Measurements from ENCODE around the gene NRL.

NRL gene

GRCh38 chr14:24068711-24069410, 45.9 kb downstream of the NRL start:
- in situ Hi-C loops (cut with MboI; ENCODE audit: low sequenced_read_pairs) = no loop called here

- in situ Hi-C loops (cut with MboI; ENCODE audit: low sequenced_read_pairs) = no loop called here
These were observed 47.3 kb downstream of the NRL start for GRCh38 chr14:24067133-24068082.

GRCh38 chr14:24066496-24067132, 48.1 kb downstream of the NRL start:
- in situ Hi-C loops (cut with MboI; ENCODE audit: low sequenced_read_pairs) = no loop called here

- in situ Hi-C loops (cut with MboI; ENCODE audit: low sequenced_read_pairs) = no loop called here
These were observed 49.3 kb downstream of the NRL start for GRCh38 chr14:24065408-24065807.

- in situ Hi-C loops (cut with MboI; ENCODE audit: low sequenced_read_pairs) = no loop called here
These were observed 49.9 kb downstream of the NRL start for GRCh38 chr14:24064856-24065255.

- in situ Hi-C loops (cut with MboI; ENCODE audit: low sequenced_read_pairs) = no loop called here
These were observed 50.5 kb downstream of the NRL start for GRCh38 chr14:24064091-24064795.

GRCh38 chr14:24063263-24063836, 51.4 kb downstream of the NRL start:
- in situ Hi-C loops (cut with MboI; ENCODE audit: low sequenced_read_pairs) = no loop called here

GRCh38 chr14:24062216-24062980, 52.4 kb downstream of the NRL start:
- in situ Hi-C loops (cut with MboI; ENCODE audit: low sequenced_read_pairs) = no loop called here

- in situ Hi-C loops (cut with MboI; ENCODE audit: low sequenced_read_pairs) = no loop called here
These were observed 53.5 kb downstream of the NRL start for GRCh38 chr14:24060984-24061913.

GRCh38 chr14:24060443-24060842, 54.3 kb downstream of the NRL start:
- in situ Hi-C loops (cut with MboI; ENCODE audit: low sequenced_read_pairs) = no loop called here

- in situ Hi-C loops (cut with MboI; ENCODE audit: low sequenced_read_pairs) = no loop called here
These were observed 54.8 kb downstream of the NRL start for GRCh38 chr14:24059841-24060388.

GRCh38 chr14:24058951-24059475, 55.7 kb downstream of the NRL start:
- in situ Hi-C loops (cut with MboI; ENCODE audit: low sequenced_read_pairs) = no loop called here

GRCh38 chr14:24058260-24058950, 56.3 kb downstream of the NRL start:
- in situ Hi-C loops (cut with MboI; ENCODE audit: low sequenced_read_pairs) = no loop called here

GRCh38 chr14:24057867-24058259, 56.9 kb downstream of the NRL start:
- in situ Hi-C loops (cut with MboI; ENCODE audit: low sequenced_read_pairs) = no loop called here

GRCh38 chr14:24057271-24057670, 57.5 kb downstream of the NRL start:
- in situ Hi-C loops (cut with MboI; ENCODE audit: low sequenced_read_pairs) = no loop called here

- in situ Hi-C loops (cut with MboI; ENCODE audit: low sequenced_read_pairs) = no loop called here
These were observed 58.0 kb downstream of the NRL start for GRCh38 chr14:24056800-24057184.

- in situ Hi-C loops (cut with MboI; ENCODE audit: low sequenced_read_pairs) = no loop called here
These were observed 58.6 kb downstream of the NRL start for GRCh38 chr14:24055971-24056799.

All from HL-60/S4 treated with phorbol 12-myristate 13-acetate at 8.2 ng/mL for 4 days and 3 days (cell line).